Islet of Langerhans (tissue), 1 donor: Measurements from ENCODE around the gene GLRX.
"Not testable (repeated sequence)": the region's sequence is repeated elsewhere in the genome, so short reads cannot be mapped to it uniquely, and the experiment has no call there.

Experiments
- FAIRE-seq: peaks from one replicate; lab custom pipeline; 2011; peaks lifted over from hg19 to GRCh38; lab: Jason Lieb, UNC

GLRX gene

GRCh38 chr5:95822542-95823181 is at the start of gene GLRX:
TSS of gene GLRX (minus strand) at chr5:95822726. CDS start at chr5:95822662, 64 bp downstream.
- no peak for FAIRE-seq

- FAIRE-seq: no peak
Measured at GRCh38 chr5:95871146-95871806, 48.8 kb upstream of the GLRX start.

- FAIRE-seq: no peak
Measured at GRCh38 chr5:95870105-95870672, 47.7 kb upstream of the GLRX start.

GRCh38 chr5:95869173-95869855 is 46.8 kb upstream of the GLRX start:
- not testable (repeated sequence) for FAIRE-seq

- FAIRE-seq: no peak
Measured at GRCh38 chr5:95868136-95868535, 45.6 kb upstream of the GLRX start.

GRCh38 chr5:95866435-95867040 is 44.0 kb upstream of the GLRX start:
- peak; percentile 88 for FAIRE-seq

- FAIRE-seq: no peak
Measured at GRCh38 chr5:95864944-95865504, 42.5 kb upstream of the GLRX start.

- no peak for FAIRE-seq
Measured at GRCh38 chr5:95864456-95864855, 41.9 kb upstream of the GLRX start.

GRCh38 chr5:95863383-95863757 is 40.8 kb upstream of the GLRX start:
- FAIRE-seq: no peak

GRCh38 chr5:95862671-95863382 is 40.3 kb upstream of the GLRX start:
- peak; percentile 98 for FAIRE-seq

- FAIRE-seq: no peak
Measured at GRCh38 chr5:95861864-95862561, 39.5 kb upstream of the GLRX start.

- FAIRE-seq: no peak
Measured at GRCh38 chr5:95861221-95861863, 38.8 kb upstream of the GLRX start.

- FAIRE-seq: no peak
Measured at GRCh38 chr5:95859661-95860060, 37.1 kb upstream of the GLRX start.

- FAIRE-seq: peak; percentile 85
Measured at GRCh38 chr5:95858661-95859595, 36.4 kb upstream of the GLRX start.

- FAIRE-seq: no peak
Measured at GRCh38 chr5:95858023-95858461, 35.5 kb upstream of the GLRX start.

- FAIRE-seq: no peak
Measured at GRCh38 chr5:95857185-95857945, 34.8 kb upstream of the GLRX start.

GRCh38 chr5:95856501-95856981 is 34.0 kb upstream of the GLRX start:
- no peak for FAIRE-seq

- FAIRE-seq: no peak
Measured at GRCh38 chr5:95853490-95853889, 31.0 kb upstream of the GLRX start.
